ENCODE measurements around the gene WNK1. TPM values are rescaled to one million over a fixed set of nuclear protein-coding genes. Genes with fewer than 3 reads are reported as not detected.

WNK1 gene
- total RNA-seq, 1 experiment from 2014 or later: 117 TPM

GRCh38 chr12:826331-826730 lies 74.0 kb downstream of the WNK1 start:
- no peak overlapping the region for H3K14ac ChIP-seq (ENCODE audit: insufficient read depth, low read length)
- no peak overlapping the region for H2AK5ac ChIP-seq (ENCODE audit: insufficient read length, low read length)
- H2BK12ac ChIP-seq (ENCODE audit: insufficient read length, low read depth, low read length): no peak overlapping the region
- no peaks in the 10 kb centered on the region for H3K9me3 ChIP-seq (ENCODE audit: control insufficient read depth, low read depth, low read length)
- no peak overlapping the region for H3K27ac ChIP-seq (ENCODE audit: insufficient read length, low read depth, low read length)
- no peaks in the 10 kb centered on the region for H3K79me2 ChIP-seq (ENCODE audit: insufficient read depth, low read length)
- H2BK15ac ChIP-seq (ENCODE audit: low read depth, low read length): no peak overlapping the region
- no peak overlapping the region for H4K8ac ChIP-seq (replicated peaks; ENCODE audit: insufficient read length, low read depth, low read length)
- Mint-ChIP-seq H3K9me3 (no peaks in the 10 kb centered on the region; a peak in 1 of 5 replicates), H3K36me3 (ENCODE audit: insufficient read depth in 1 of 3, low read depth in 3 of 3) (peaks cover 26 to 40% (median 34%) of the 10 kb centered on the region in 3 experiments; a peak in 6 of 7 replicates), H3K27ac (no peak overlapping the region), H3K27me3 (ENCODE audit: low read depth) (no peaks in the 10 kb centered on the region), H3K4me1 (no peaks in the 10 kb centered on the region), H3K4me3 (no peak overlapping the region)
- DNase-seq: no peak
- H2AFZ ChIP-seq (ENCODE audit: low read length): no peak overlapping the region
- H4K5ac ChIP-seq (ENCODE audit: insufficient read length, low read depth, low read length): no peak overlapping the region
- no peak overlapping the region for H3K56ac ChIP-seq (ENCODE audit: insufficient read length, low read depth, low read length)
- WGBS (ENCODE audit: extremely low coverage, insufficient read length, low lambda C conversion rate): no CpG with 5 or more reads among the region's 1 CpG
- H3K27me3 ChIP-seq (ENCODE audit: insufficient read depth, low read length): no peaks in the 10 kb centered on the region
- no peaks in the 10 kb centered on the region for H3K4me1 ChIP-seq (ENCODE audit: insufficient read depth, low read length)
- no peak overlapping the region for H2BK120ac ChIP-seq (ENCODE audit: low read depth, low read length, poor library complexity, severe bottlenecking)
- no peak overlapping the region for H4K91ac ChIP-seq (ENCODE audit: insufficient read length, low read depth, low read length)
- no peak overlapping the region for H3K4ac ChIP-seq (ENCODE audit: low read depth, low read length)
- no peaks in the 10 kb centered on the region for H3K79me1 ChIP-seq (ENCODE audit: insufficient read depth, low read depth, low read length, poor library complexity, severe bottlenecking)
- no peak overlapping the region for H3K9ac ChIP-seq (ENCODE audit: extremely low read depth, insufficient read length, low read length)
- no peak overlapping the region for H3K18ac ChIP-seq (ENCODE audit: insufficient read length, low read depth, low read length)
- no peak overlapping the region for H2BK20ac ChIP-seq (ENCODE audit: low read depth, low read length, poor library complexity, severe bottlenecking)
- H3K4me2 ChIP-seq (ENCODE audit: insufficient read depth, insufficient read length, low read length): no peak overlapping the region
- no peak for TF ChIP-seq CTCF (conservative IDR thresholded peaks at IDR 0.05)
- no peak overlapping the region for H3T11ph ChIP-seq (ENCODE audit: low read length)
- H4K20me1 ChIP-seq (ENCODE audit: control insufficient read depth, insufficient read depth, insufficient read length): no peaks in the 10 kb centered on the region
- no peak overlapping the region for H2BK5ac ChIP-seq (ENCODE audit: insufficient read length, low read length)
- no peak overlapping the region for H3K23ac ChIP-seq (ENCODE audit: insufficient read length, low read depth, low read length)
- H3K23me2 ChIP-seq (ENCODE audit: insufficient read length, low read depth, low read length, poor library complexity, severe bottlenecking): no peaks in the 10 kb centered on the region

Measured in H9 (cell line).